Panc1 (cell line): ENCODE data around the gene P3H3. TPM values are rescaled to one million over a fixed set of nuclear protein-coding genes. Genes with fewer than 3 reads are reported as not detected.

Experiments used
- ATAC-seq: fragments of 200-7000 bp; cut with Tn5 transposase; 2 replicates; pipeline ENCODE4 v1.9.1; 2020; ENCODE audit warnings: mild to moderate bottlenecking, moderate library complexity
- BruUV-seq: library from RNA; stranded (reverse); fragments of 400-500 nt; replicated peaks from 2 replicates; lab custom pipeline; 2021; lab: Mats Ljungman, UMichigan
- CTCF ChIA-PET: fragments of 300-600 bp; sonication (Branson Sonifier 250); formaldehyde crosslinking; loops from one replicate; lab custom pipeline; 2022; ENCODE audit warnings: antibody characterized with exemption; lab: Charles Lee
- POLR2A ChIA-PET: fragments of 300-600 bp; sonication (Branson Sonifier 250); formaldehyde crosslinking; loops from one replicate; lab custom pipeline; 2022; ENCODE audit warnings: antibody characterized with exemption; lab: Charles Lee
- DNase-seq: peaks from one replicate; pipeline ENCODE4 v3.0.0-alpha.2; 2010; ENCODE audit warnings: low read depth, low spot score
- H3K27ac ChIP-seq: 2 replicates; pipeline ENCODE4 v1.5.1; 2011; ENCODE audit warnings: mild to moderate bottlenecking, low read length, inconsistent platforms
- H3K27me3 ChIP-seq: fragments of 200-500 bp; sonication (Bioruptor generic); 2 replicates; pipeline ENCODE4 v1.6.0; 2014; ENCODE audit warnings: low read length, inconsistent platforms; ENCODE audit not compliant: control insufficient read depth, insufficient read depth
- H3K36me3 ChIP-seq: fragments of 200-500 bp; sonication (Bioruptor generic); 2 replicates; pipeline ENCODE4 v1.5.1; 2014; ENCODE audit warnings: inconsistent platforms, mild to moderate bottlenecking, low read length, moderate library complexity; ENCODE audit not compliant: control insufficient read depth, insufficient read depth
- H3K4me1 ChIP-seq: 2 replicates; pipeline ENCODE4 v1.5.1; 2011; ENCODE audit warnings: inconsistent platforms, mild to moderate bottlenecking, low read length, moderate library complexity; ENCODE audit not compliant: control insufficient read depth, insufficient read depth
- H3K4me3 ChIP-seq, 2 experiments: 2 replicates each; pipeline ENCODE4 v1.5.1; 2011 to 2012; ENCODE audit warnings: low read depth in 2 of 2, low read length in 2 of 2, mild to moderate bottlenecking in 2 of 2, inconsistent platforms in 1 of 2, moderate library complexity in 1 of 2
- H3K9me3 ChIP-seq: fragments of 200-500 bp; sonication (Bioruptor generic); 2 replicates; pipeline ENCODE4 v1.5.1; 2014; ENCODE audit warnings: low read depth, mild to moderate bottlenecking, inconsistent platforms, low read length, moderate library complexity; ENCODE audit not compliant: control insufficient read depth, insufficient read depth
- CTCF ChIP-seq: fragments of 450-650 bp; IDR thresholded peaks from 2 replicates; pipeline ENCODE4 v1.5.1; 2017; ENCODE audit warnings: mild to moderate bottlenecking
- POLR2AphosphoS5 ChIP-seq: IDR thresholded peaks from 2 replicates; pipeline ENCODE4 v1.6.1; 2012; ENCODE audit warnings: mild to moderate bottlenecking, low read depth, low read length, moderate library complexity
- REST ChIP-seq, 2 experiments: IDR thresholded peaks; 2 replicates each; pipeline ENCODE4 v1.6.1; 2011 to 2012; ENCODE audit warnings: low read depth in 2 of 2, control low read depth in 1 of 2, low read length in 1 of 2, mild to moderate bottlenecking in 1 of 2, moderate library complexity in 1 of 2; ENCODE audit not compliant: insufficient read depth in 1 of 2
- SIN3A ChIP-seq: IDR thresholded peaks from 2 replicates; pipeline ENCODE4 v1.6.1; 2012; ENCODE audit warnings: low read depth, mild to moderate bottlenecking, low read length, moderate library complexity, borderline replicate concordance; ENCODE audit not compliant: insufficient read depth
- TCF7L2 ChIP-seq: IDR thresholded peaks from 2 replicates; pipeline ENCODE4 v1.6.1; 2011; ENCODE audit warnings: mild to moderate bottlenecking, low read depth, low read length, inconsistent platforms
- in situ Hi-C: cut with HindIII; loops from 2 replicates; pipeline ENCODE4 v1.10.0; 2016; ENCODE audit warnings: low sequenced_read_pairs, low pct_unique_long_range_greater_than_20kb
- intact Hi-C: fragments of 100-400 bp; cut with micrococcal nuclease; formaldehyde crosslinking; loops from one replicate; pipeline ENCODE4 v1.10.0; 2022; ENCODE audit not compliant: unreplicated experiment
- total RNA-seq: library from RNA; stranded (reverse); gene quantifications from one replicate; pipeline ENCODE4 v1.2.1, GENCODE V29; 2021; ENCODE audit not compliant: unreplicated experiment

P3H3 gene
- total RNA-seq, 1 experiment from 2014 or later = 11.0 TPM

- Histone ChIP-seq H3K4me3 (no peak overlapping the region), H3K9me3 (no peaks in the 10 kb centered on the region), H3K27ac (no peak overlapping the region), H3K4me1 (no peaks in the 10 kb centered on the region; the same call in 1 of the 2 replicates), H3K36me3 (no peaks in the 10 kb centered on the region), H3K27me3 (no peaks in the 10 kb centered on the region)
- POLR2A ChIA-PET = no interaction called here
- TF ChIP-seq POLR2AphosphoS5 (no peak), TCF7L2 (no peak), CTCF (no peak), REST (IDR thresholded peaks at IDR 0.05; ENCODE audit: insufficient read depth in 1 of 2, low read depth in 2 of 2, low read length in 1 of 2) (no peak), SIN3A (no peak)
- DNase-seq (no peak), ATAC-seq (peak; percentile 56)
- intact Hi-C loops (no loop called here), in situ Hi-C loops (no loop called here)
- no TSS peak for BruUV-seq
- CTCF ChIA-PET = no interaction called here
Measured at GRCh38 chr12:6843118-6843902, 15.1 kb downstream of the P3H3 start.

- intact Hi-C loops (no loop called here), in situ Hi-C loops (no loop called here)
- Histone ChIP-seq H3K27ac (no peak overlapping the region), H3K9me3 (no peaks in the 10 kb centered on the region), H3K4me1 (peaks cover 7% of the 10 kb centered on the region), H3K4me3 (no peak overlapping the region), H3K36me3 (peaks cover 7% of the 10 kb centered on the region), H3K27me3 (no peaks in the 10 kb centered on the region)
- BruUV-seq = no TSS peak
- DNase-seq (no peak), ATAC-seq (no peak; the same call in 1 of the 2 replicates)
- no peak for TF ChIP-seq POLR2AphosphoS5
- no peak for TF ChIP-seq SIN3A
- no peak for TF ChIP-seq CTCF
- TF ChIP-seq TCF7L2 = no peak
- no peak for TF ChIP-seq REST (IDR thresholded peaks at IDR 0.05; ENCODE audit: insufficient read depth in 1 of 2, low read depth in 2 of 2, low read length in 1 of 2)
- ChIA-PET POLR2A (no interaction called here), CTCF (no interaction called here)
Measured at GRCh38 chr12:6845395-6845794, 17.2 kb downstream of the P3H3 start.
